ENCODE measurements around the gene LONP1.
A peak's percentile ranks its signal among the peaks of the same experiment; 100 is the strongest.
"Not testable (repeated sequence)": the region's sequence is repeated elsewhere in the genome, so short reads cannot be mapped to it uniquely, and the experiment has no call there.

Gene LONP1

DNA sequence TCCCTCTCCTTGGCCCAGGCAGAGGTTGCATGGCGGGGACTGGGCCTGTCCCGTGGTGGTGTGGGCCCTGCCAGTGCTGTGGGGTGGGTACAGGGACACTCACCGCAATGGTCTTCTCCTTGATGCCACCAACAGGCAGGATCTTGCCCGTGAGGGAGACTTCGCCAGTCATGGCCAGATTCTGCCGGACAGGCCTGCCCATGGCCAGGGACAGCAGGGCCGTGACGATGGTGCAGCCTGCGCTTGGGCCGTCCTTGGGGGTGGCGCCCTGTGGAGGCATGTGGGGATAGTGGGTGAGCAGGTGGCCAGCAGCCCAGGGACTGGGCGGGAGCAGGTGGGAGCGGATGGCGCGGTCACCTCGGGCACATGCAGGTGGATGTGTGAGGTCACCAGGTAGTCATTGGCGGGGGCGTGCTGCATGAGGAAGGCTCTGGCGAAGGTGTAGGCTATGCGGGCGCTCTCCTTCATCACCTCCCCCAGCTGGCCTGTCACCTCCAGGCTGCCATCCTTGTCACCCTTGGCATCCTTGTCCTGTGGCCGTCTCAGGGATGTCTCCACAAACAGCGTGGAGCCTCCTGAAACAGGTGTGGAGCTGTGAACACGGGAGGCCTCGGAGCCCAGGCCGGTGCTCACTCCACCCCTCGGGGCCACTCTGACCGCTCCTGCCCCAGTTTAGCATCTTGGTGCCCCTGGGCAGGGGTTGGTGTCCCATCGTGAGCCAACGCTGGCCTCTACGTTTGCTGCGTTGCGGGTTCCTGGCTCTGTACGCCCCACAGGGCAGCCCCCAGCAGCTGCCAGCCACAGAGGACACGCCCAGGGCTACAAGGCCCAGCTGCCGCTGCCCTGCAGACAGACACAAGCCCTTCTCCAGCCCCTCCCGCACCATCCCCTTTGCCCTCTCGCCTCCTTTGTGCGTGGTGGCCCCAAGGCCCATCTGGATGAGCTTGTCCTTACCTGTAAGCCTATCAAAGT, 26.5 kb downstream of the LONP1 start:
- no peak for DNase-seq (ENCODE audit: low read depth)

- DNase-seq (ENCODE audit: low read depth): no peak
Measured at GRCh38 chr19:5692723-5693194, 27.2 kb downstream of the LONP1 start.

DNA sequence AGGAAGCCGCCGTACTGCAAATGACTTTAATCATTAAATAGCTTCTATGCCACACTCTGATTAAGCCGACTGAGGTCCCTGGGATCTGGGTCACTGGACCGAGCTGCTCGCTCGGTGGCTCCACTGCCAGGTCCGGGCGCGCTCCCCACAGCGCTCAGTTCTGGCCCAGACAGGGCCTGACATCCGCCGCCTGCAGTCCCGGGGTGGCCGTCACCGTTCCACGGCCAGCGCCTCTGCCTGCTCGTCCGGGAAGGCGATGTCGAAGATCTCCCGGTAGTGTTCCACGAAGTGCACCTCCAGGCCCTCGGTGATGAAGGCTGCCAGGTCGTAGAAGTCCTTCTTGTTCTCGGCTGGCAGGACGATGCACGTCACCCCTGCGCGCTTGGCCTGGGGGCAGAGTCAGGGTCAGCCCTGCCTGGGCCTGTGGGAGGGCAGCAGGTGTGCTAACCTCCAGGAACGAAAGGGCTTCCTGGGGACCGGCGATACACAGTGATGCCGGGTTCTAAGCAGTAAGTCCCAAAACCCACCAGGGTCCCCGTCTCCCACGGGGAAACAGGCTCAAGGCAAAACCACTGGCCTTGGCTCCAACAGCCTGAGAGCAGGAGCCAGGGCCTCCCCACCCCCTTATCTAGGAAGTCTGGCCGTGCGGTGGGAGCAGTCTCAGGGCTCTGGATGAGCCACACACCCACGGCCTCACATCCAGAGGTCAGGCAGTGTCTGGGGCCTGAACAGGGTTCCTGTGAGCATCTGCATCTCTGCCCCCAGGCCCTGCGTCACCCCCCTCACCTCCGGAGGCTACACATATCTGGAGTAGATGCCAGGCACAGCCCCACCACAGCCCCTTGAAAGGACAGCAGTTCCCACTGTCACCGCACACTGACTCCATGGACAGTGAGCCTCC, 27.9 kb downstream of the LONP1 start:
- no peak for DNase-seq (ENCODE audit: low read depth)

- no peak for DNase-seq (ENCODE audit: low read depth)
Measured at GRCh38 chr19:5690955-5691821, 28.8 kb downstream of the LONP1 start.

GRCh38 chr19:5690125-5690954, 29.6 kb downstream of the LONP1 start, which contains the start of gene RPL36:
Gene RPL36 (plus strand): TSS chr19:5690295. CDS start chr19:5690508, 213 bp downstream.
- peak; percentile 97 for DNase-seq (ENCODE audit: low read depth)

GRCh38 chr19:5688262-5688881, 31.6 kb downstream of the LONP1 start:
- DNase-seq (ENCODE audit: low read depth): not testable (repeated sequence)

- no peak for DNase-seq (ENCODE audit: low read depth)
Measured at GRCh38 chr19:5687360-5688198, 32.4 kb downstream of the LONP1 start.

- DNase-seq (ENCODE audit: low read depth): peak; percentile 91
Measured at GRCh38 chr19:5686647-5687359, 33.1 kb downstream of the LONP1 start.

- DNase-seq (ENCODE audit: low read depth): no peak
Measured at GRCh38 chr19:5686326-5686646, 33.7 kb downstream of the LONP1 start.

DNA sequence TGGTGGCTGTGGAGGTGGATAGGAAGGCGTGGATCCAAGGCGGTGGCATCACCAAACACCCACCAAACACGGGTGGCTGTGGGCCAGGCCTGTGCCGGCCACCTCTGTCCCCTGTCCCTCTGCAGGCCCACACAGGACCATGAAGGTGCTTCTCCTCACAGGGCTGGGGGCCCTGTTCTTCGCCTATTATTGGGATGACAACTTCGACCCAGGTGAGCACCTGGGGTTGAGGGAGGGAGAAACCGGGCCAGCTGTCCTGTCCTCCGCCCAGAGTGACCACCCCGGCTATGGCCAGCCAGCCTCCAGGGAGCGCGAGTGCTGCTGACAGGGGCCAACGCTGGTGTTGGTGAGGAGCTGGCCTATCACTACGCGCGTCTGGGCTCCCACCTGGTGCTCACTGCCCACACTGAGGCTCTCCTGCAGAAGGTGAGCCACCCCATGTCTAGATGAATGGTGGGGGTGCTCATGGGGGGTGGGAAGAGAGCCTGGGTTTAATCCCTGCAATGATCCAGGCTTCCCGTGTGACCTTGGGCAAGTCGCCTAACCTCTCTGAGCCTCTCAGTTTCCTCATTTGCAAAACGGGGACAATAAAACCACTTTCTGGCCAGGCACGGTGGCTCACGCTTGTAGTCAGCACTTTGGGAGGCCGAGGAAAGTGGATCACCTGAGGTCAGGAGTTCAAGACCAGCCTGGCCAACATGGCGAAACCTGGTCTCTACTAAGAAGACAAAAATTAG, 35.1 kb downstream of the LONP1 start:
- no peak for DNase-seq (ENCODE audit: low read depth)

GRCh38 chr19:5683177-5683886, 36.6 kb downstream of the LONP1 start:
- no peak for DNase-seq (ENCODE audit: low read depth)

- DNase-seq (ENCODE audit: low read depth): no peak
Measured at GRCh38 chr19:5682107-5682482, 37.9 kb downstream of the LONP1 start.

DNA sequence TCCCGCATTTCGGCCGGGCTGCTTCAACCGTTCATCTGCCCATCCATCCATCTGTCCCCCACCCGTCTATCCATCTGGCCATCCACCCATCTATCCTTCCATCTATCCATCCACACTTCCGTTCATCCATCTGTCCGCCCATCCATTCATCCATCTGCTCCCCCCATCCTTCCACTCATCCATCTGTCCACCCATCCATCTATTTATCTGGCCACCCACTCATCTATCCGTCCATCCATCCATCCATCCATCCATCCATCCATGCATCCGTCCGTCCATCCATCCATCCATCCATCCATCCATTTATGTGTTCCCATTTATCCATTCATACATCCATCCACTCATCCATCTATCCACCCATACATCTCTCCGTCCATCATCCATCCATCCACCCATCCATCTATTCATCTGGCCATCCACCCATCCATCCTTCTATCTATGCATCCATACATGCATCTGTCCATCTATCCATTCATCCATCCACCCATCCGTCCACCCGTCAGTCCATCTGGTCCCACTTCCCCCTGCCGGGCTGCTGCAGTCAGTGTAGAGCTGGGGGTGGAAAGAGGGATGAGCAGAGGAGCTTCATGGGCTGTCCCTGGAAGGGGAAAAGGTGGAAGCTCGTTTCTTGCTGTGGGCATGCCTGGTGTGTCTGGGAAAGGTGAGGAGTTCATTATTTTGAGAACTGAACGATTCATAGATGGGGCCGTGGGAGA, 38.4 kb downstream of the LONP1 start:
- no peak for DNase-seq (ENCODE audit: low read depth)

- DNase-seq (ENCODE audit: low read depth): peak; percentile 96
Measured at GRCh38 chr19:5680437-5681368, 39.2 kb downstream of the LONP1 start, which contains the start of the genes HSD11B1L and MICOS13. Gene HSD11B1L (plus strand): TSS chr19:5681027. CDS start chr19:5684833, 3,806 bp downstream. Gene MICOS13 (minus strand): TSS chr19:5680516. CDS start chr19:5680486, 30 bp downstream.

- no peak for DNase-seq (ENCODE audit: low read depth)
Measured at GRCh38 chr19:5680084-5680436, 39.9 kb downstream of the LONP1 start.
